Mesenchymal stem cell (in vitro differentiated cells and primary cell): Measurements from ENCODE around the gene KRTAP10-7.

Experiments
- DNase-seq: peaks from one replicate; pipeline ENCODE4 v3.0.0-alpha.2; 2013
- H2AFZ ChIP-seq: one replicate; pipeline ENCODE4 v1.6.1; 2013; ENCODE audit warnings: low read depth, mild to moderate bottlenecking, control low read depth, inconsistent platforms, low read length, moderate library complexity
- H2AK5ac ChIP-seq: 2 replicates; pipeline ENCODE4 v1.6.1; 2013; ENCODE audit warnings: low read length, moderate library complexity, mild to moderate bottlenecking, inconsistent platforms; ENCODE audit not compliant: severe bottlenecking
- H2BK120ac ChIP-seq: one replicate; pipeline ENCODE4 v1.6.1; 2013; ENCODE audit warnings: low read depth, mild to moderate bottlenecking, inconsistent platforms, low read length, moderate library complexity
- H2BK12ac ChIP-seq, 2 experiments: one replicate each; pipeline ENCODE4 v1.6.1; 2013; ENCODE audit warnings: inconsistent platforms in 2 of 2, low read length in 2 of 2, mild to moderate bottlenecking in 2 of 2, moderate library complexity in 2 of 2, control low read depth in 1 of 2
- H2BK15ac ChIP-seq: one replicate; pipeline ENCODE4 v1.6.1; 2013; ENCODE audit warnings: mild to moderate bottlenecking, low read depth, inconsistent platforms; ENCODE audit not compliant: poor library complexity, severe bottlenecking
- H2BK5ac ChIP-seq: 2 replicates; pipeline ENCODE4 v1.6.1; 2013; ENCODE audit warnings: low read depth, mild to moderate bottlenecking, low read length, control low read depth, inconsistent platforms; ENCODE audit not compliant: poor library complexity, severe bottlenecking
- H3K14ac ChIP-seq, 2 experiments: one replicate each; pipeline ENCODE4 v1.6.1; 2013; ENCODE audit warnings: inconsistent platforms in 2 of 2, low read length in 2 of 2, control low read depth in 1 of 2, mild to moderate bottlenecking in 1 of 2, moderate library complexity in 1 of 2
- H3K18ac ChIP-seq, 2 experiments: one replicate each; pipeline ENCODE4 v1.6.1; 2013; ENCODE audit warnings: inconsistent platforms in 2 of 2, low read length in 2 of 2, control low read depth in 1 of 2, low read depth in 1 of 2, mild to moderate bottlenecking in 1 of 2
- H3K23ac ChIP-seq, 2 experiments: one replicate each; pipeline ENCODE4 v1.6.1; 2013; ENCODE audit warnings: inconsistent platforms in 2 of 2, low read length in 2 of 2, mild to moderate bottlenecking in 2 of 2, moderate library complexity in 2 of 2, control low read depth in 1 of 2
- H3K27ac ChIP-seq: 2 replicates; pipeline ENCODE4 v1.5.1; 2013; ENCODE audit warnings: mild to moderate bottlenecking, moderate library complexity, low read length, control low read depth, inconsistent platforms; ENCODE audit not compliant: poor library complexity, severe bottlenecking
- H3K27me3 ChIP-seq, 2 experiments: 2 replicates each; pipeline versions ENCODE4 v1.6.1 to v1.7.0; 2013; ENCODE audit warnings: low read length in 2 of 2, mild to moderate bottlenecking in 2 of 2, moderate library complexity in 2 of 2, control low read depth in 1 of 2, inconsistent platforms in 1 of 2; ENCODE audit not compliant: control insufficient read depth in 1 of 2, insufficient read depth in 1 of 2
- H3K36me3 ChIP-seq, 2 experiments: 2 replicates each; pipeline versions ENCODE4 v1.6.1 to v1.7.0; 2013; ENCODE audit warnings: low read length in 2 of 2, control low read depth in 1 of 2, inconsistent platforms in 1 of 2, low read depth in 1 of 2, mild to moderate bottlenecking in 1 of 2; ENCODE audit not compliant: insufficient read depth in 2 of 2, control insufficient read depth in 1 of 2
- H3K4ac ChIP-seq, 2 experiments: one replicate each; pipeline ENCODE4 v1.6.1; 2013; ENCODE audit warnings: inconsistent platforms in 2 of 2, low read length in 2 of 2, mild to moderate bottlenecking in 2 of 2, moderate library complexity in 2 of 2, control low read depth in 1 of 2, low read depth in 1 of 2
- H3K4me1 ChIP-seq: 2 replicates; pipeline ENCODE4 v1.6.1; 2013; ENCODE audit warnings: low read depth, low read length, control low read depth; ENCODE audit not compliant: control insufficient read depth, insufficient read depth
- H3K4me2 ChIP-seq: 2 replicates; pipeline ENCODE4 v1.6.1; 2013; ENCODE audit warnings: low read length, mild to moderate bottlenecking, inconsistent platforms; ENCODE audit not compliant: poor library complexity, severe bottlenecking
- H3K4me3 ChIP-seq, 2 experiments: 2 replicates each; pipeline versions ENCODE4 v1.5.1 to v1.7.0; 2013; ENCODE audit warnings: low read length in 2 of 2, mild to moderate bottlenecking in 2 of 2, control low read depth in 1 of 2, low read depth in 1 of 2; ENCODE audit not compliant: insufficient read depth in 1 of 2
- H3K79me1 ChIP-seq: replicated peaks from 2 replicates; pipeline ENCODE4 v1.6.1; 2013; ENCODE audit warnings: mild to moderate bottlenecking, control low read depth, low read length, inconsistent platforms; ENCODE audit not compliant: poor library complexity, severe bottlenecking
- H3K9ac ChIP-seq: 2 replicates; pipeline ENCODE4 v1.7.0; 2013; ENCODE audit warnings: mild to moderate bottlenecking, low read length, moderate library complexity
- H3K9me3 ChIP-seq: 2 replicates; pipeline ENCODE4 v1.7.0; 2013; ENCODE audit warnings: mild to moderate bottlenecking, low read length; ENCODE audit not compliant: control insufficient read depth
- H4K8ac ChIP-seq: one replicate; pipeline ENCODE4 v1.6.1; 2013; ENCODE audit warnings: inconsistent platforms, mild to moderate bottlenecking, low read length, moderate library complexity
- H4K91ac ChIP-seq: one replicate; pipeline ENCODE4 v1.6.1; 2013; ENCODE audit warnings: mild to moderate bottlenecking, low read length, inconsistent platforms
- WGBS: methylation state at CpG from one replicate; pipeline ENCODE4 v1.1.7; 2013; ENCODE audit warnings: mixed read lengths; 5-methylcytosine and 5-hydroxymethylcytosine counted together

The KRTAP10-7 gene

GRCh38 chr21:44593598-44594405, 6.6 kb upstream of the KRTAP10-7 start:
- no peak overlapping the region for H3K23ac ChIP-seq
- peak; percentile 4 for DNase-seq
- no peak overlapping the region for H4K8ac ChIP-seq
- H2AFZ ChIP-seq, result no peak overlapping the region
- peaks cover 39 to 47% of the 10 kb centered on the region in 2 experiments for H3K27me3 ChIP-seq
- no peak overlapping the region for H3K4me2 ChIP-seq
- no peak overlapping the region for H2BK120ac ChIP-seq
- no peak overlapping the region for H3K4me3 ChIP-seq
- H2BK15ac ChIP-seq, result no peak overlapping the region
- no peak overlapping the region for H3K14ac ChIP-seq
- no peak overlapping the region for H3K9ac ChIP-seq
- no peak overlapping the region for H3K4ac ChIP-seq
- no peak overlapping the region for H2BK5ac ChIP-seq
- no peak overlapping the region for H3K27ac ChIP-seq
- H2AK5ac ChIP-seq, result no peak overlapping the region
- no peak overlapping the region for H2BK12ac ChIP-seq
- 57% methylated on average over 20 of the region's 20 CpGs for whole genome bisulfite sequencing
- no peaks in the 10 kb centered on the region for H3K79me1 ChIP-seq
- H3K36me3 ChIP-seq, result no peaks in the 10 kb centered on the region
- H3K9me3 ChIP-seq, result peaks cover 3% of the 10 kb centered on the region
- H3K4me1 ChIP-seq, result no peaks in the 10 kb centered on the region
- H3K18ac ChIP-seq, result no peak overlapping the region
- H4K91ac ChIP-seq, result no peak overlapping the region

GRCh38 chr21:44594406-44594916, 5.9 kb upstream of the KRTAP10-7 start:
- Histone ChIP-seq H4K91ac (no peak overlapping the region), H2BK120ac (no peak overlapping the region), H2AK5ac (no peak overlapping the region), H3K4me2 (no peak overlapping the region), H3K36me3 (no peaks in the 10 kb centered on the region), H3K14ac (no peak overlapping the region), H3K27ac (no peak overlapping the region), H3K4ac (no peak overlapping the region), H2BK15ac (no peak overlapping the region), H4K8ac (no peak overlapping the region), H2BK5ac (no peak overlapping the region), H3K9ac (no peak overlapping the region), H3K79me1 (no peaks in the 10 kb centered on the region), H3K4me3 (no peak overlapping the region), H3K23ac (no peak overlapping the region), H2BK12ac (no peak overlapping the region), H3K18ac (no peak overlapping the region), H3K9me3 (peaks cover 3% of the 10 kb centered on the region), H3K4me1 (no peaks in the 10 kb centered on the region), H2AFZ (no peak overlapping the region), H3K27me3 (peaks cover 39 to 47% of the 10 kb centered on the region in 2 experiments)
- DNase-seq, result no peak
- WGBS, result 72% methylated on average over 10 of the region's 12 CpGs

GRCh38 chr21:44595524-44595923, 4.9 kb upstream of the KRTAP10-7 start:
- Histone ChIP-seq H3K36me3 (no peaks in the 10 kb centered on the region), H3K4me1 (no peaks in the 10 kb centered on the region), H3K14ac (no peak overlapping the region), H3K4me3 (no peak overlapping the region), H3K4me2 (no peak overlapping the region), H2BK120ac (no peak overlapping the region), H2AFZ (no peak overlapping the region), H2AK5ac (no peak overlapping the region), H2BK5ac (no peak overlapping the region), H3K18ac (no peak overlapping the region), H3K4ac (no peak overlapping the region), H3K23ac (no peak overlapping the region), H2BK12ac (no peak overlapping the region), H4K8ac (no peak overlapping the region), H3K27ac (no peak overlapping the region), H3K27me3 (peaks cover 33 to 47% of the 10 kb centered on the region in 2 experiments), H4K91ac (no peak overlapping the region), H3K9me3 (peaks cover 3% of the 10 kb centered on the region), H3K9ac (no peak overlapping the region), H2BK15ac (no peak overlapping the region), H3K79me1 (no peaks in the 10 kb centered on the region)
- no peak for DNase-seq
- 77% methylated on average over 4 of the region's 6 CpGs for WGBS

GRCh38 chr21:44596068-44596725, 4.2 kb upstream of the KRTAP10-7 start:
- H4K8ac ChIP-seq, result no peak overlapping the region
- no peaks in the 10 kb centered on the region for H3K36me3 ChIP-seq
- no peak overlapping the region for H3K4me2 ChIP-seq
- H3K9ac ChIP-seq, result no peak overlapping the region
- no peak overlapping the region for H2AK5ac ChIP-seq
- no peak overlapping the region for H2BK120ac ChIP-seq
- no peak overlapping the region for H3K4me3 ChIP-seq
- H3K4me1 ChIP-seq, result no peaks in the 10 kb centered on the region
- H3K79me1 ChIP-seq, result no peaks in the 10 kb centered on the region
- peaks cover 28 to 47% of the 10 kb centered on the region in 2 experiments for H3K27me3 ChIP-seq
- no peak overlapping the region for H2BK12ac ChIP-seq
- H2BK15ac ChIP-seq, result no peak overlapping the region
- H3K27ac ChIP-seq, result no peak overlapping the region
- peaks cover 3% of the 10 kb centered on the region for H3K9me3 ChIP-seq
- DNase-seq, result no peak
- no peak overlapping the region for H3K18ac ChIP-seq
- 79% methylated on average over 8 of the region's 9 CpGs for WGBS
- H3K23ac ChIP-seq, result no peak overlapping the region
- H3K14ac ChIP-seq, result no peak overlapping the region
- H2AFZ ChIP-seq, result no peak overlapping the region
- no peak overlapping the region for H3K4ac ChIP-seq
- H2BK5ac ChIP-seq, result no peak overlapping the region
- H4K91ac ChIP-seq, result no peak overlapping the region
